Kidney capillary endothelial cell (primary cell): ENCODE results near the gene MLEC.

Experiments
- DNase-seq: peaks from one replicate; pipeline ENCODE4 v3.0.0-alpha.2; 2018; ENCODE audit warnings: low spot score

MLEC gene, protein sequence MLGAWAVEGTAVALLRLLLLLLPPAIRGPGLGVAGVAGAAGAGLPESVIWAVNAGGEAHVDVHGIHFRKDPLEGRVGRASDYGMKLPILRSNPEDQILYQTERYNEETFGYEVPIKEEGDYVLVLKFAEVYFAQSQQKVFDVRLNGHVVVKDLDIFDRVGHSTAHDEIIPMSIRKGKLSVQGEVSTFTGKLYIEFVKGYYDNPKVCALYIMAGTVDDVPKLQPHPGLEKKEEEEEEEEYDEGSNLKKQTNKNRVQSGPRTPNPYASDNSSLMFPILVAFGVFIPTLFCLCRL

DNA sequence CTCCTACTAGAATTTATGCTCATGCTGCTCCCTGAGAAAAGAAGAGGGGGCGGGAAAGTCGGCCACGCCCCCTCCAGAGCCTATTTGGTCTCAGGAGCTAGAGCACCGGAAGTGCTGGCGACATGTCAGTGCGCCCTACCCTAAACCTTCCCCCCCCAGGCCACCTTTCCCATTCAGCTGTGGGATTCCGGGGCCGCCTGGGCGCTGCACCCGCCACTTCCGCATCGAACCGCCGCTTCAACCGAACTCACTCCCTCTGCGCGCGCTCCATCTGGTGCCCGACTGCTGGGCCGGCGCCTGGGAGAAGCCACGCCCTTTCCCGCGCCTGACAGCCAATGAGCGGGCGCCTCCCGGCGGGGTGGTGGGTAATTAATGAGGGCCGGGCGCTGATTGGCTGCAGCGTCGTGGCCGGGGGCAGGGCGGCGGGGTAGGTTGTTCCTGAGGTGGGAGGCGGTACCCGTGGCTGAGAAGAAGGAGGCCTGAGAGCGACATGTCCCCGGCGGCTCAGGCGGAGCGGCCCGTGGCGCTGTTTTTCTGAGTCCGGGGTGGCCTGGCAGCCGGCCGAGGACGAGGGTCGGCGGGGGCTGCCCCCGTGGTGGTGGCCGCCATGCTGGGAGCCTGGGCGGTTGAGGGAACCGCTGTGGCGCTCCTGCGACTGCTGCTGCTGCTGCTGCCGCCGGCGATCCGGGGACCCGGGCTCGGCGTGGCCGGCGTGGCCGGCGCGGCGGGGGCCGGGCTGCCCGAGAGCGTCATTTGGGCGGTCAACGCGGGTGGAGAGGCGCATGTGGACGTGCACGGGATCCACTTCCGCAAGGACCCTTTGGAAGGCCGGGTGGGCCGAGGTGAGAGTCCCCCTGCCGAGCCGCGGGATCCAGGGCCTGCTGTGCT is at the start of gene MLEC:
TSS of gene MLEC (plus strand) at position 460 of the 888 bp plus-strand sequence. CDS start at position 608, 148 bp downstream.
- peak; percentile 94 for DNase-seq

DNA sequence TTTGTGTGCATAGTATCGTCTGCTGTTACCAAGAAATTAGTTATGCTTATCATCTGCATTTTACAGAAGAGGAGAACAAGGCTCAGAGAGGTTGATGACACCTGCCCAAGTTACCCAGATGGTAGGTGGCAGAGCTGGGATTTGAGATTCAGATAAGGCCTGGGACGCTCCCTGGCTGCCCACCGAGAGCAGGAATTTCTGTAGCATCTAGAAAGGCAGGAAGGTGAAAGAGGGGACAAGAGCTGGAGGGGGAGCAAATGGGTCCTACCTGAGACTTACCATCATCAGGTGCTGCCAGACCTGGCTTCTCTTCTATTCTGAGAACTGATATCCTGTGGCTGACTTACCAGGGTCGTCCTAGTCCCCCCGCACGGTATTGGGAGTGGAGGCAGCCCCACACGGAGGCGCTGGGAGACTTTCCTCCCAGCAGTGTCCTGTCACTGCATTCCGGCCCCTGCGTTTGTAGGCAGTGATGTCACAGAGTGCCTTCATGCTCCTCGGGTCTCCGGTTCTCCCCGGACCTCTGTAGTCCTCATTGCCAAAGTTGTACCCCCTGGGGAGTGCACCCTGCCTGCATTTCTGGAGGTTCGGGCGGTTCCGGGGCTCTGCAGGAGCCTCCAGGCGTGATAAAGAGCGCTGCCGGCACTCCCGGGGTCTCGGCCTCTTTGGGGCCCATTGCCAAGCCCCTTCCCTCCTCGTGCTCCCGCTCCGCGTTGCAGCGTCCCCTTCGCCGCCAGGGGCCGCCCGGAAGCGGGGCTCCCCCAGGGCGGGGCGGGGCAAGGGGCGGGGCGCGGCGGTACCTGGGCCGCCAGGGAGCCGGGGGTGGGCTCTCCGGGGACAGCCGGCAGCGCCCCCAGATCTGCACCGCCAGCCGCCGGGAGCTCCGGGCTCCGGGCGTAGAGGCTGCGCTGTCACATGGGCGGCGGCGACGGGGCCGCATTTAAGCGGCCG is 46.9 kb upstream of the MLEC start, which contains the start of gene CABP1:
TSS of gene CABP1 (plus strand) at position 856 of the 951 bp plus-strand sequence. CDS start at position 916, 60 bp downstream.
- no peak for DNase-seq

DNA sequence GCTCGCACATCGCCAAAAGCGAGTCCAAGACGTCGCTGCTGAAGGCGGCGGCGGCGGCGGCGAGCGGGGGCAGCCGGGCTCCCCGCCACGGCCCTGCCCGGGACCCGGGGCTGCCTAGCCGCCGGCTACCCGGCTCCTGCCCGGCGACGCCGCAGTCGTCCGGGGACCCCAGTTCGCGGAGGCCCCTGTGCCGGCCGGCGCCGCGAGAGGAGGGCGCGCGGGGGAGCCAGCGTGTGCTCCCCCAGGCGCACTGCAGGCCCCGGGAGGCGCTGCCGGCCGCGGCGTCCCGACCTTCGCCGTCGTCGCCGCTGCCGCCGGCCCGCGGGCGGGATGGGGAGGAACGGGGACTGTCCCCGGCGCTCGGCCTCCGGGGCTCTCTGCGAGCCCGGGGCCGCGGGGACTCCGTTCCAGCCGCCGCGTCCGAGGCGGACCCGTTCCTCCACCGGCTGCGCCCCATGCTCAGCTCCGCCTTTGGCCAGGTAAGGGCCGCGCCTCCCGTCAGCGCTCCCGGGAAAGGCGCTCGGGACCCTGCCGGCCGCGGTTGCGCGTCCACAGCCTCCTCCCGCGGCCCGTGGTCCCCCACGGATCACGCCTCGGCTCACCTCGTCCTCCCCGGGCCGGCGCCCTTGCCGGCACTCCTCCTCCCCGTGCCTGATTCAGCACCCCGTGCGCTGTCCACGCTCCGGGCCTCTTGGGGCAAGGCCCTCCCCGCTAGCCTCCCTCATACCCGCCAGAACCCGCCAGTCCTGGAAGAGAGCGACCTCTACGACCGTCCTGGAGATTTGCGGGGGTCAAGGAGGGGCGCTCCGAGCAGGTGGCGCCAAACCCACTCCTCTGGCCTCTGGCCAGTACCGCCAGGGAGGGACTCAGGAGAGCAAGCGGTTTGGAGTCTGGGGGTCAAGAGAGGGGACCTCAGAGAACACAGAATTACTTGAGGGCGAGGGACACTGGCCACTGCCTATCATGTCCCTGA is 45.8 kb upstream of the MLEC start:
- peak; percentile 29 for DNase-seq

DNA sequence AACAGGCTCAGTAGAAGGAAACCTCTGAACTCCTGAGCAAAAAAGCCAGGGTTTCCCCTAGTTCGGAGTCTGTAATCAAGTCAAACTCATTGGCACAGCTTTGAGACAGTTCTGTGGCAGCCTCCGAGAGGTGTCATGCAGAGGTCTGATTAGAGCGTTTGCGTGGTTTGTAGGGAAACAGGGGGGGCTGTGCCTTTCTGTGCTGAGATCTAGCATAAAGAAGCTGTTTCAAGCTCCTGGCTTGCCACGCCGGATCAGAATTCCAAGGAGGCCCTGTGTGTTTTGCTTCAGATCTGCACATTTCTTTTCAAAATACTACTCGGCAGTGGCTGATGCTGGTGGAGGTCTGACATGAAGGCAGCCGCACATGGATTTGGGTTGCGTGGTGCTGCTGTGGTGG is 44.8 kb upstream of the MLEC start:
- no peak for DNase-seq

DNA sequence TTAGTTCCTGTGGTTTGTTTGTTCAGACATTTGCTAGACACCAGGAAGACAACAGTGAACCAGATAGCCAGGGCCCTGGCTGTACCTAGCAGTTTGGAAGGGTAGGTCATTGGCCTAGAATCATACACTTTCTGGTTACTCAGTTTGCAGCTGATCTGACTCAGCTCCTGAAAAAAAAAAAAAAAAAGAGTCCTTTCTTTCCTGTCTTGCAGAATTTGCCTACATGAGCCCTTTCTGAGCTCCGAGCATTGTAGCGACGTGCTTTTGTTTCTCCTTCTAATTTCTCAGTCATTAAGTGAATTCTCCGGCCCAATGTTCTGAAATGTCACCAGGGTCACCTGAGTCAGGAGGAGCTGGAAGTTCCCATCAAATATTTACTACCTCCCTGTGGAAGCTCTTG is 44.1 kb upstream of the MLEC start:
- DNase-seq = no peak

DNA sequence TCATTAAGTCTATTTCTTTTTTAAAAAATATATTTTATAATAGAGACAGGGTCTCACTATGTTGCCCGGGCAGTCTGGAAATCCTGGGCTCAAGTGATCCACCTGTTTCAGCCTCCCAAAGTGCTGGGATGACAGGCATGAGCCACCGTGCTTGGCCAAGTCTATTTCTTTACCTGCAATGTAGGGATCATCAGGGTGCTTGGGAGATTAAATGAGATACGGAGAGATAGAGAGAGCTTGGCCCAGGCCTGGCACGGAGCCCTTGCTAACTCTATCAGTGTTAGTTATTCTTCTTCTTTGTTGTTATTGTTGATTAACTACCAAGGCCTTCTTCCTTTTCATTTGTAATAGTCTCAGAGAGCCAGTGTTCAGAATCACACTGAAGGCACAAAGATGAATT is 43.4 kb upstream of the MLEC start:
- no peak for DNase-seq

DNA sequence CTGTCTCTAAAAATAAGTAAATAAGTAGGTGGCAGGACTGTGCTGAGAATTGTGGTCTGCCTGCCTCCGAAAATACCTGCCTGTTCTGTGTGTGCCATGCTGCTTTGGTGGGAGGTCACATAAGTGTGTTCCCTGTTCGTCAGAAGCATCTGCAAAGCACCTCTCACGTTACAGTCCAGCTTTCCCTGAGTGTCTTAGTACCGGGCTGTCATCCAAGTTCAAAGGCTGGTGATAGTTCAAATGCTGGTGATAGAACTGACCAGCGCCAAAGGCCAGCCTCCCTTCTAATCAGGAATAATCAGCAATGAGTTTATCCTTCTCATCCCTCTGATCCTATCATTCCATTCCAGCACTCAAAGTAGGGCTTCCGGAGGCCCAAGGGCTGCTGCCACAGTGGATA is 40.9 kb upstream of the MLEC start:
- DNase-seq = no peak

DNA sequence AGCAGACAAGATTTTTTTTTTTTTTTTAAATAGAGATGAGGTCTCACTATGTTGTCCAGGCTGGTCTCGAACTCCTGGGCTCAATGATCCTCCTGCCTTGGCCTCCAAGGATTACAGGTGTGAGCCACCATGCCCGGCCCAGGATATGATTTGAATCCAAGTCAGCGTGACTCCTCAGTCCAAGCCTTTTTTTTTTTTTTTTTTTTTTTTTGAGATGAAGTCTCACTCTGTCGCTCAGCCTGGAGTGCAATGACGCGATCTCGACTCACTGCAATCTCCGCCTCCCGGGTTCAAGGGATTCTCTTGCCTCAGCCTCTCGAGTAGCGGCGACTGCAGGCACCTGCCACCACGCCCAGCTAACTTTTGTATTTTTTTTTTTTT is 39.6 kb upstream of the MLEC start:
- DNase-seq = no peak

DNA sequence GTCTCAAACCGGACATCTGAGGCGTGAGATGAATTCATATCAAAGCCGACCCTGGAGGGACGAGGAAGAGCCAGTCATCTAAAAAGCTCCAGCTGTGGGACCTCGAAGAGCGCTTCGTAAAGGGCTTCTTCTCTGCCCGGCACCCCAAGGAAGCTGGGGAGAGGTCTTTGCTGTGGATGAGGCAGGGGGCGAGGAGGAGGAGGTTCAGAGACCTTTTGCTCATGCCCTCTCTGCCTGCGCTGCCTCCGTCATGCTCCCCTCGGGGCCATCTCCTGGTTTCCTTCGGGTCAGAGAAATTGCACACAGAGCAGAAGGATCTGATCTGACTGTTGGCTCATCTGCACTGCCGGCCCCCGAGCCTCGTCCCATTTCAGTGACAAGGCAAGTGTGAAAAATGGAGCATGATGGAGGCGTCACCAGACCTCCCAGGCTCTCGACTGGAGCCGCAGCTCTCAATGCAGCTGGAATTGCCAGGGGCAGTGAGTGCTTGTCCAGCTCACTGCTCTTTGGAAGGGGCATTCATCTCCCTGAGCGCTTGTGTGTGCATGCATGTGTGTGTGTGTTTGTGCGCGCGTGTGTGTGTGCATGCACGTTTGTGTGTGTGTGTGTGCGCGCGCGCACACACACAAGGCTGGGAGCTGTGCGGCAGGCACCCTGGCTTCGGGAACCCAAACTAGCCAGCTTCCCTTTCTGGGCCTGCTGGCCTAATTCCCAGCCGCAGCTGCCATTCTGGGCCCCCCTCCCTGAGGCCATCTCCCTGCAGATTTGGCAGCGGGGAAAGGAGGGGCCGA is 37.3 kb upstream of the MLEC start:
- no peak for DNase-seq

DNA sequence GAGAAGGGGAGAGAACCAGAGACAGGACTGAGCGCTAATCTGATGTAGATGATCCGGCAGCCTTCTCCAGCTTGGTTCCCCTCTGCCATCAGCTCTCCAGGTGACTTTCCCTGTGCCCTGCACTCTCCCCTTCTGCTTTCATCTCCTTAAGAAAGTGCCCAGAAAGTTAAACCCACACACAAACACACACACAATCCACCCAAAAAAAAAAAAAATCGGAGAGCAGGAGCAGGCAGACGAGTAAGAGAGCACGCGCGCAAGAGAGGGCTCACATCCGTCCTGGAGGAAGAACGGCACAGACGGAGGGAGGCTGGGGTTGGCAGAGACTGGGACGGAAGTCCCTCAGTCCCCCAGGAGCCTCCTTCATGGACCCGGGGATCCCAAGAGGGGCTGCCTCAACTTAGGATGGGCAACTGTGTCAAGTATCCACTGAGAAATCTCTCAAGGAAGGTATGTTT is 36.7 kb upstream of the MLEC start:
- no peak for DNase-seq

DNA sequence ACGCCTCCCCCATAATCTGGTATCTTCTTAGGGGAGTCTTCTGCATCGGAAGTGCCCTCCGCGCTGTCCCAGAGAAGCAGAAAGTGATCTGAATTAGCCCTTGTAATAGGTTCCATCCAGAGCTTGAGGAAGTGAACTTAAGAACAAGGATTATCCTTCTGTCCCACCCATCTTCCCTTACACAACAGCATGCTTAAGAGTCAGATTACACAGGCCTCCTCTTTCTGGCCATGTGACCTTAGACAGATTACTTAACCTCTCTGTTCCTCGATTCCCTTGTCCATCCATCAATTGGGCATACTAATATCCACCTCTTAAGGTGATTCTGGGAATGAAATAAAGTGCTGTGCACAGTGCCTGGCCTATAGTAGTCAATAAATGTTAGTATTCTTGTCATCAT is 35.1 kb upstream of the MLEC start:
- no peak for DNase-seq

DNA sequence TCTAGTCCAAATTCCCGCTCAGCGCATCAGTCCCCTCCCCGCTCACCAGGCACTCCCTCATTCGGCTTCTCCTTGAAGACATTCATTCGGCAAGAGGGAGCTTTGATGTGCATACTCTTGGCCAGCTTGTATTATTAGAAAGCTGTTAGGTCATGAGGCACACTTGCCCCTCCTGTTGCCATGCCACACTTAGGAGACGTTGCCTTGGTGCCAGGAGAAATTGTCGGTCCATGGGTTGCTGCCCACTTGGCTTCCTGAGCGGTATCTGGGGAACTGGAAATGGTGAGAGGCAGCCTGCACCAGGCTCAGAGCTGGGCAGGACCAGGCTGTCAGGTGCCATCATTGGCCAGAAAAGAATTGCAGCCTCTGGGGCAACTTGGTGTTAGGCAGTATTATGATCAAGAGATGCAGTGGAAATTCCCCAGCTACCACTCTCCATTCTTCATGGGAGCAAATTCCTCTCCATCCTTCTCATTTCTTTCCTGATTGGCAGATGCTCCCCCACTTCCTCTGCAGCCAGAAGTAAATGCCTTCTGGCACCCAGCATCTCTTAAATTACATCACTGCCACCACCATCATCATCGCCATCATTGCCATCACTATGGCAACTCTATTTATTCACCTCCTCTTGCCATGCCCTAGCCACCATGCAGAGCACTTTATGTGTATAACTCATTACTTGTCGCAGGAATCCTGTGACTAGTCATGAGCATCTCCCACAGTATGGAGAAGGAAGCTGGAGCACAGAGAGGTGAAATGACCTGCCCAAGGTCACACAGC is 34.1 kb upstream of the MLEC start:
- DNase-seq = no peak

DNA sequence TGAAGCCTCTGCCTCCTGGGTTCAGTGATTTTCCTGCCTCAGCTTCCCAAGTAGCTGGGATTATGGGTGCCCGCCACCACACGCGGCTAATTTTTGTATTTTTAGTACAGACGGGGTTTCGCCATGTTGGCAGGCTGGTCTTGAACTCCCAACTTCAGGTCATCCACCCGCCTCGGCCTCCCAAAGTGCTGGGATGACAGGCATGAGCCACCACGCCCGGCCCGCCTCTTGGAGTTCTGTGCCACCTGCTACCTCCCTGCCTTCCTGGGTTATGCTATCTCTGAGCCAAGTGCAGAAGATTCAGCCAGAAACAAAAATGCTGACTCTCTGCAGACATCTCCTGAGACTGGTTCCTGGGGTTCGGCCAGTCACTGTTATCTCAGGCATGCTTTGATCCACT is 33.3 kb upstream of the MLEC start:
- no peak for DNase-seq

DNA sequence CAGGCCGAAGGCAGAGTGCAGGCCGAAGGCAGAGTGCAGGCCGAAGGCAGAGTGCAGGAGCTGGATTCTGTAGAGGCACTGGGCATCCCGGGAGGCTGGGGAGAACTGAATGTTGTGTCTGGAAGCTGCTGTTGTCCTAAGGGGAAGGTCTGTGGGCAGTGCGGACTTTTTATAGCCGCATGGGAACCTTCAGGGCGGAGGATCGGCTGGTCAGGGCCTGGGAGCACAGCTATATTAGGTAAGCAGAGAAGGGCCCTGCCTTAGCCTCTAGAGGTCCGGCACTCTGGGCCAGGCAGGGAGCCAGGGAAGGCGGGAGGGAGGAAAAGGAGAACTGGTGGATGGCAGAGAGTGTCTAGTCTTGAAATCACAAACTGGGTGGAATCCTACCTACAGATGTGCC is 32.3 kb upstream of the MLEC start:
- no peak for DNase-seq

DNA sequence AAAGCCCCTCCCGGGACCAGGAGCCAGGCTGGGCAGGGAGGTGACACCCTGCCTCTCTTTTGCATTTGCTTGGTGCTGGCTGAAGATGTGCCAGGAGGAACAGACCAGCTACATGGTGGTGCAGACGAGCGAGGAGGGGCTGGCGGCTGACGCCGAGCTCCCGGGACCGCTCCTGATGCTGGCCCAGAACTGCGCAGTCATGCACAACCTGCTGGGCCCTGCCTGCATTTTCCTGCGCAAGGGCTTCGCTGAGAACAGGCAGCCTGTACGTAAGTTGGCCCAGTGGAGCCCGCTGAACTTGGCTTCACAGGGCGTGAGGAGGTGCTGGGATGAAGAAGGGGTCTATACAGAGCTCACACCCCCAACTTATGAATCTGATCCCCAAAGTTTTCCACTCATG is 30.9 kb upstream of the MLEC start:
- no peak for DNase-seq

DNA sequence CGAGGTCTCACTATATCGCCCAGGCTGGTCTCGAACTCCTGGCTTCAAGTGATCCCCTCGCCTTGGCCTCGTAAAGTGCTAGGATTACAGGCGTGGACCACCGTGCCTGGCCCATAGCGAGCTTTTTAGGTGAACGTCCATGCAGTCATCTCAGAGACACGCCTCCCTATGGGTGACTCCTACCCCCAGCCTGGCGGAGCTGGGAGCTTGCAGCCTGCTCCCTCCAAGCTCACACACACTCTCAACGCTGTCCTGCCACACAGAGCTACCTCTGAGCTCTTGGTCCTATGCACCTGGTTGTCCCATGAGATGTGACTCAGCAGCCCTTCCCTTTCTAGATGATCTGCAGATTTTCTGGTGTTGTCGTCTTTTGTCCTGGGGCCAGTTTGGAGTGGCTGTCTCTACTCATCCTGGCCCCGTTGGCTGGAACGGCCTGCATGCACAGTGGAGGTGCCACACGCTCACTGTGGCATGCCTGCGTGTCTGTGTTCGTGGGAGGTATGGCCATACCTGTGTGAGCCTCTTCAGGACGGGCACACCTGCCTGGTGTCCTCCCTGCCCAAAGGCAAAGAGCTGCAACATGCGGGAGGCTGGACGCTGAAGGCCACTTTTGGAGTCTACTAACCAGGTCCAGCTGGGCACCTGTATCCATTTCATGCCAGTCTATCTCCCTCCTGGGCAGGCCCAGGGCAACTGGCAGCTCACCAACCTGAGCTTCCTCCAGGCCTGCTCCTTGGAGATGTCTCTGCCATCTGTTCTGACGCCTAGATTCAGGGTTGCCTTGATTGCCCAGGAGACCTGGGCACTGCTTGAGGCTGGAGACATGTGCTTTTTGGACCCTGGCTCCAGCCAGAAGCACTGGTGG is 28.4 kb upstream of the MLEC start:
- no peak for DNase-seq

DNA sequence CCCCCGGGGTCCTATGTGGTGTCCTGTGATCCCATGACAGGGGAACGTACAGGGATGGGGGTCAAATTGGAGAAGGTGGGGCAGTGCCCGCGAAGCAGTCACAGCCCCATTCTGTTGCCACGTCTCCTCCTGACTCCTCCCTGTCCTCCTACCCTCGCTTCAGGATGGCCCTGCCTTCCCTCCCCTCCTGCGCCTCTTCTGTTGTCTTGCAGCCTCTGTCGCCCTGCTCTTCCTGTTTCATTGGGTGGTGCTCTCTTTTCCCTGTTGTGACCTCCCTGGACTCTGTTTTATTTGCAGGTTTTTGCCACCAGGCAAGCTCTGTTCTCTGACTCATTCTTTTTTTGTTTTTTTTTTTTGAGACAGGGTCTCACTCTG is 27.8 kb upstream of the MLEC start:
- no peak for DNase-seq

DNA sequence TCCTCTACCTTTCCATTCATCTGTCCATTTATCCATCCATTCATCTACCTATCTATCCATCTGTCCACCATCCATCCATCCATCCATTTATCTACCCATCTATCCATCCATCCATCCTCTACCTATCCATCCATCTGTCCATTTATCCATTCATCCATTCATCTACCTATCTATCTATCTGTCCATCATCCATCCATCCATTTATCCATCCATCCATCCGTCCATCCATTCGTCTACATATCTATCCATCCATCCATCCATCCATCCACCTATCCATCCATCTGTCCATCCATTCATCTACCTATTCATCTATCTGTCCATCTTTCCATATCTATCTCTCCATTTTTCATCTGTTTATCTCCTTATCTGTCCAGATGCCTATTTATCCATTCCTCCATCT is 25.5 kb upstream of the MLEC start:
- no peak for DNase-seq
